ENCODE data around the gene OR2H1.

The OR2H1 gene

GRCh38 chr6:29465801-29466200 is 8.8 kb downstream of the OR2H1 start:
- no peaks in the 10 kb centered on the region for H3K36me3 ChIP-seq (ENCODE audit: low read depth)
- no peaks in the 10 kb centered on the region for H3K9me3 ChIP-seq (ENCODE audit: severe bottlenecking)
- no peak overlapping the region for H3K4me3 ChIP-seq (ENCODE audit: severe bottlenecking)
- no peak for TF ChIP-seq CTCF (IDR thresholded peaks at IDR 0.05; ENCODE audit: poor library complexity, severe bottlenecking)
- H3K4me1 ChIP-seq (ENCODE audit: insufficient read depth, poor library complexity, severe bottlenecking), result no peaks in the 10 kb centered on the region
- DNase-seq (ENCODE audit: low spot score) (no peak), ATAC-seq (ENCODE audit: low read depth) (no peak)
- H3K27me3 ChIP-seq (ENCODE audit: insufficient read depth, poor library complexity, severe bottlenecking), result no peaks in the 10 kb centered on the region
- H3K27ac ChIP-seq (ENCODE audit: poor library complexity, severe bottlenecking), result no peak overlapping the region

GRCh38 chr6:29466241-29466640 is 9.3 kb downstream of the OR2H1 start:
- Histone ChIP-seq H3K4me1 (ENCODE audit: insufficient read depth, poor library complexity, severe bottlenecking) (no peaks in the 10 kb centered on the region), H3K27me3 (ENCODE audit: insufficient read depth, poor library complexity, severe bottlenecking) (no peaks in the 10 kb centered on the region), H3K27ac (ENCODE audit: poor library complexity, severe bottlenecking) (no peak overlapping the region), H3K4me3 (ENCODE audit: severe bottlenecking) (no peak overlapping the region), H3K9me3 (ENCODE audit: severe bottlenecking) (no peaks in the 10 kb centered on the region), H3K36me3 (ENCODE audit: low read depth) (no peaks in the 10 kb centered on the region)
- TF ChIP-seq CTCF (IDR thresholded peaks at IDR 0.05; ENCODE audit: poor library complexity, severe bottlenecking), result no peak
- DNase-seq (ENCODE audit: low spot score) (no peak), ATAC-seq (ENCODE audit: low read depth) (no peak)

- DNase-seq (ENCODE audit: low spot score), result no peak
- Histone ChIP-seq H3K4me3 (ENCODE audit: severe bottlenecking) (no peak overlapping the region), H3K36me3 (ENCODE audit: low read depth) (no peaks in the 10 kb centered on the region), H3K4me1 (ENCODE audit: insufficient read depth, poor library complexity, severe bottlenecking) (no peaks in the 10 kb centered on the region), H3K9me3 (ENCODE audit: severe bottlenecking) (no peaks in the 10 kb centered on the region), H3K27me3 (ENCODE audit: insufficient read depth, poor library complexity, severe bottlenecking) (peaks cover 4% of the 10 kb centered on the region), H3K27ac (ENCODE audit: poor library complexity, severe bottlenecking) (no peak overlapping the region)
- no peak for ATAC-seq (ENCODE audit: low read depth)
- no peak for TF ChIP-seq CTCF (IDR thresholded peaks at IDR 0.05; ENCODE audit: poor library complexity, severe bottlenecking)
Observed at GRCh38 chr6:29474996-29475395, 18.0 kb downstream of the OR2H1 start.

- no peak overlapping the region for H3K4me3 ChIP-seq (ENCODE audit: severe bottlenecking)
- H3K36me3 ChIP-seq (ENCODE audit: low read depth), result no peaks in the 10 kb centered on the region
- DNase-seq (ENCODE audit: low spot score), result no peak
- no peak for TF ChIP-seq CTCF (IDR thresholded peaks at IDR 0.05; ENCODE audit: poor library complexity, severe bottlenecking)
- peaks cover 4% of the 10 kb centered on the region for H3K27me3 ChIP-seq (ENCODE audit: insufficient read depth, poor library complexity, severe bottlenecking)
- no peaks in the 10 kb centered on the region for H3K9me3 ChIP-seq (ENCODE audit: severe bottlenecking)
- no peak for ATAC-seq (ENCODE audit: low read depth)
- no peak overlapping the region for H3K27ac ChIP-seq (ENCODE audit: poor library complexity, severe bottlenecking)
- no peaks in the 10 kb centered on the region for H3K4me1 ChIP-seq (ENCODE audit: insufficient read depth, poor library complexity, severe bottlenecking)
Observed at GRCh38 chr6:29477923-29478450, 21.0 kb downstream of the OR2H1 start.

GRCh38 chr6:29478740-29479139 is 21.8 kb downstream of the OR2H1 start:
- Histone ChIP-seq H3K36me3 (ENCODE audit: low read depth) (no peaks in the 10 kb centered on the region), H3K4me3 (ENCODE audit: severe bottlenecking) (no peak overlapping the region), H3K27me3 (ENCODE audit: insufficient read depth, poor library complexity, severe bottlenecking) (peaks cover 4% of the 10 kb centered on the region), H3K4me1 (ENCODE audit: insufficient read depth, poor library complexity, severe bottlenecking) (no peaks in the 10 kb centered on the region), H3K27ac (ENCODE audit: poor library complexity, severe bottlenecking) (no peak overlapping the region), H3K9me3 (ENCODE audit: severe bottlenecking) (no peaks in the 10 kb centered on the region)
- ATAC-seq (ENCODE audit: low read depth) (no peak), DNase-seq (ENCODE audit: low spot score) (no peak)
- TF ChIP-seq CTCF (IDR thresholded peaks at IDR 0.05; ENCODE audit: poor library complexity, severe bottlenecking), result no peak

Measured in RWPE2 (cell line).